C4-2B (cell line): ENCODE data around the gene UBN2.

Experiments
- H3K27ac ChIP-seq: fragments of 450-650 bp; 2 replicates; pipeline ENCODE4 v1.5.1; 2017
- ZFX ChIP-seq: fragments of 450-650 bp; IDR thresholded peaks from 2 replicates; pipeline ENCODE4 v1.6.1; 2017
- TF ChIP-seq, protein P1 (sequence below): fragments of 450-650 bp; conservative IDR thresholded peaks from 2 replicates; pipeline ENCODE4 v1.5.1; 2017; ENCODE audit warnings: mild to moderate bottlenecking

UBN2 gene

DNA sequence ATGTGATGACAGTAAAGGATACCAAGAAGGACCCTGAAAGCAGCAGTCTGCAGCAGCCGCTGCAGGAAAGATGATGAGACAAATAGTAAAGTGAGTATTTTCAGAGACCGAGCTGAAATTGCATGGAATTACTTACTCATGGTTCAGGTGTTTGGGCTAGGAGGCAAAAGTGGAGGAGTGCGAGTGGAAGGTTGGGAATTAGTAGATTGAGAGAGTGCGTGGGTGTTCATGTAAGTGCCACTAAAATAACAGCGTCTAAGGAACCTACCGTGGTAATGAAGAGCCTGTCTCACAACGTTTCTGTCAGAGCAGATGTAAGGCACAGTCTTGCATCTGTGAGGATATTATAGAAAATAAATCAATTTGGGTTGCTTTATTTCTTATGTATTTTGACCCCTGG is 61.8 kb downstream of the UBN2 start:
- H3K27ac ChIP-seq, result no peak overlapping the region
- no peak for TF ChIP-seq ZFX
- TF ChIP-seq, protein P1, sequence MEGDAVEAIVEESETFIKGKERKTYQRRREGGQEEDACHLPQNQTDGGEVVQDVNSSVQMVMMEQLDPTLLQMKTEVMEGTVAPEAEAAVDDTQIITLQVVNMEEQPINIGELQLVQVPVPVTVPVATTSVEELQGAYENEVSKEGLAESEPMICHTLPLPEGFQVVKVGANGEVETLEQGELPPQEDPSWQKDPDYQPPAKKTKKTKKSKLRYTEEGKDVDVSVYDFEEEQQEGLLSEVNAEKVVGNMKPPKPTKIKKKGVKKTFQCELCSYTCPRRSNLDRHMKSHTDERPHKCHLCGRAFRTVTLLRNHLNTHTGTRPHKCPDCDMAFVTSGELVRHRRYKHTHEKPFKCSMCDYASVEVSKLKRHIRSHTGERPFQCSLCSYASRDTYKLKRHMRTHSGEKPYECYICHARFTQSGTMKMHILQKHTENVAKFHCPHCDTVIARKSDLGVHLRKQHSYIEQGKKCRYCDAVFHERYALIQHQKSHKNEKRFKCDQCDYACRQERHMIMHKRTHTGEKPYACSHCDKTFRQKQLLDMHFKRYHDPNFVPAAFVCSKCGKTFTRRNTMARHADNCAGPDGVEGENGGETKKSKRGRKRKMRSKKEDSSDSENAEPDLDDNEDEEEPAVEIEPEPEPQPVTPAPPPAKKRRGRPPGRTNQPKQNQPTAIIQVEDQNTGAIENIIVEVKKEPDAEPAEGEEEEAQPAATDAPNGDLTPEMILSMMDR, result no peak

DNA sequence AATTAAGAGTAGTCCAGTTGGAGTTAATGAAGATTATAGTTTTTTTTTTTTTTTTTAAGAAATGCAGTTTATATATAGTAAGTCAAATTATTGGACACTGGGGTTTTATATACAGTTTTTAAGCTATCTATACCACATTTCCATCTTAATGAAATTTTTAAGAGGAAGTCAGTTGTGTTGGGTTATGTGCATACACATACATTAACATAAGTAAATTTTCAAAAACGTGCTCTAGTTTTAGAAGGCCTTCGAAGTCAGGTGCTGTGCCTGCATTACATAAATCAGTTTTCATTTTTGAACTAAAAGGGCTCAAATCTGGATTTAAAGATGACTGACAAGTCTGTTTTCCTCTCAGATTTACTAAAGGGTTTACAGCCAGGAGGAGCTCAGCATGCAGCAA is 62.5 kb downstream of the UBN2 start:
- no peak overlapping the region for H3K27ac ChIP-seq
- TF ChIP-seq, protein P1, result no peak
- TF ChIP-seq ZFX, result no peak

DNA sequence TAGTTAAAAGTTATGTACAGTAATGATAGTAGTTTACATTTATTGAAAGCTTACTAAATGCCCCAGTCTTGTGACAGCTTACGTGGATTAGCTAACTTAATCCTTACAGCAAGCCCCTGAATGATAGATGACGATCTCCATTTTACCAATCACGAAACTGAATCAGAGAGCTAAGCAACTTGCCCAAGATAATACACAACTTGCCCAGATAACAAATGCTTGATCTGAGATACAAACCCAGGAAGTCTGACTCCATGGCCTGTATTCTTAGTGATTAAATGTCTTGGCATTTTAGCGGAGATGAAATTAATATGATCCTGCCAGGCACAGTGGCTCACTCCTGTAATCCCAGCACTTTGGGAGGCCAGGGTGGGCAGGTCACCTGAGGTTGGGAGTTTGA is 63.2 kb downstream of the UBN2 start:
- TF ChIP-seq, protein P1, result no peak
- no peak for TF ChIP-seq ZFX
- H3K27ac ChIP-seq, result no peak overlapping the region

DNA sequence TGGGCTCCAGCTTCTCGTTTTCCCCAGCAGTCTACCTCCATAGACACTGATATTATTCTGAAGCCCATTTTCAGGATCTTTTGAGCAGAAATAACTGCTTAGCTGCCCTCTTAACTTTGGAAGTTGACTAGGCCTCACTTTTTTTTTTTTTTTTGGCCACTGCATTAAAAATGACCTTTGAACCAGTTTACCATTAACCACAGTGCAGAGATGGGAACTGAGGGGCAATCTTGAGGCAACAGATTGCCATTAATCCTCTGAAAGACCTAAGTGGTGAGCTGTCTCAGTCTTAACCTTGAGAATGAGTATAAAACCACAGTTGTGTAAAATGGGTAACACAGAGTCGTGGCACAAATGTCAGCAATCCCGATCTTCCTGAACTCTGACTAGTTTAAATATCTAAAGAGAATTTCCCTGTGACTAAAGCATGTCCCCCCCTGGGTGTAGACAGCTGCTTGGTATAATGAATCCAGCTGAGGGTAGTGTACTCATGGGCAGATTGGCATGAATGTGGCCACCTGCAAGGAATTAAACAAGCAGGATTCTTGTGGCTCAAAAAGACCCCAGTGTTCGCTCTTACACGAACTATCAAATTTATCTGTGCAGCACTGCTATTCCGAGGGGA is 64.0 kb downstream of the UBN2 start:
- no peak overlapping the region for H3K27ac ChIP-seq
- no peak for TF ChIP-seq ZFX
- TF ChIP-seq, protein P1, result no peak

DNA sequence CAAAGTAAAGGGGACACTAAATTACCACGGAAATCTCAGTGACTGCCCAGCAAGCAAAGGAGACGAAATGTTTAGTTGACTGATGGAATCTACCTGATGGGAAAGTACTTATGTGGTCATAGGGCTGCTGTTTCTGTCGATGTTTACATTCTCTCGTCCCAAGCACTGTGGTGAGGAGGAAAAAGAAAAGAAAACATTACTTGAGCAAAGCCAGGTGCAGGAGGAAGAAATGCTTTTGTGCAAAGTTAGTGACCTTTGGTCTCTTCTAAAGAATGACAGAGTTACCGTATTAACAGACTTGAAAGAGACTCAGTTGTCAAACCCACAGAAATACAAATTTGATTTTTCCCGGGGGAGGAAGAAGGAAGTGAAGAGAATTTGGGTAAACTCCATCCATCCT is 66.8 kb downstream of the UBN2 start:
- no peak for TF ChIP-seq ZFX
- TF ChIP-seq, protein P1, result no peak
- H3K27ac ChIP-seq, result no peak overlapping the region

DNA sequence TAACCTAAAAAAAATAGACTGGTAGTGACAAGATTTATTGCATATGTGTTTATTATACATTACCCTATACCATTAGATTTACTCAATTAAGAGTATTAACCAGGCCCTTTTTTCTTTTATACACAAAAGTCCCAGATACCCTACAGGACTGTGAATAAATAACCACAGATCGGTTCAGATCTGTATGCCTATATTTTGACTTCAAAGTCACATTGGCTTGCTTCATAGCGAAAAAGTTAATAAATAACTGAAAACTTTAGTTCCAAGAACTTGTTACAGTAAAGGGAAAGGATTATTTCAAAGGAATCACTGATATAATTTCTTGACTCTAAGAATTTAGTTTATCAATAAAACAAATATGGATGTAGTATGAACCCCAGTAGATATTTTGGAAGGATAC is 68.3 kb downstream of the UBN2 start:
- TF ChIP-seq ZFX, result no peak
- TF ChIP-seq, protein P1, result no peak
- no peak overlapping the region for H3K27ac ChIP-seq

DNA sequence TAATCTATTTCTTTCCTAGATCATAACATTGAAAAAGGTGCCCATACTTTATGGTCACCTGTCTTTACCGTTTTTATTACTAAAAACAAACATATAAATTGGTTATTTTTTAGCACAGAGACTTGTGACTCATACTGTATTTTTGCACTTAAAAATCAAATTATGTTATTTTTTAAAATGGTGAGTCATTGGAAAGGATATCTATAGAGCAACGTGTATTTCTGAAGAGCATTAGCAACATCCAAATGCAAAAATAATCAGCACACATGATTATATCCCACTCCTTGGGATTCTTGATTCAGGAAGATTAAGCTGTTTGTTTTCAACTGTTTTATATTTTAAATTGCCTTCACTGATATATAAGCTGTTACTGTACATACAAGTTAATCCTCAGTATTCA is 69.4 kb downstream of the UBN2 start:
- no peak overlapping the region for H3K27ac ChIP-seq
- TF ChIP-seq ZFX, result no peak
- TF ChIP-seq, protein P1, result no peak
